HG03103 (cell line): ENCODE data around the gene PEX10.

Experiments
- ATAC-seq: cut with Tn5 transposase; IDR thresholded peaks from one replicate; pipeline ENCODE4 v1.9.1; 2021; ENCODE audit warnings: low read depth; ENCODE audit not compliant: unreplicated experiment

The PEX10 gene

DNA sequence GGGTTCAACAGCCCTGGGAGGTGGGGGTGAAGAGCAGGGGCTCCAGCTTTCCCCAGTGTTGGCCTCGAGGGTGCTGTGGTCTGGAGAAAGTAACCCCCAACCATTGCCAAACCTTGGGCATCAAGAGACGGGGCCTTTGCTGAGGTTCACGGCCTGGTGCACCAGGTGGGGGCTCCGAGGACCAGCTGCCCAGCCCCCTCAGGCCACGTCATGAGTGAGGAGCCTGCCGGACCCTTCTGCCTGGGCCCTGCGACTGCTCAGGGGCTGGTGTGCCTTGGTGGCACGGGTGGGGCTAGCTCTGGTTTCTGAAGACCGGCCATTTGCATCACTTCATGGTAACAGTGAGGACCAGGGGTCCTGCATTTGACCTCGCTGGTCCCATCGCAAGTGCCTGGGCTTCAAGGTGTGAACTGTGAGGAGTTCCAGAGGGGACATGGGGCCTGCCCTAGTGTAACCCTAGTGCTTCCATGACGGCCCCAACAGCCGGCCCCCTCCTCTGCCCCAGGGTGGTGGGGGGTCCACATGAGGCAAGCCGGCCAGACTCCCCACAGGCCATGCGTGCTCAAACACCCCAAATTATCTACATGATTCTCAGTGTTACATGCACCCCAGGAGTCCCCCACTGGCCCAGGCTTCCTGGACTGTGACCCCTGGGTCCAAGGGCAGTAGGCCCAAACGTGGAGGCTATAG is 34.5 kb downstream of the PEX10 start:
- no peak for ATAC-seq

DNA sequence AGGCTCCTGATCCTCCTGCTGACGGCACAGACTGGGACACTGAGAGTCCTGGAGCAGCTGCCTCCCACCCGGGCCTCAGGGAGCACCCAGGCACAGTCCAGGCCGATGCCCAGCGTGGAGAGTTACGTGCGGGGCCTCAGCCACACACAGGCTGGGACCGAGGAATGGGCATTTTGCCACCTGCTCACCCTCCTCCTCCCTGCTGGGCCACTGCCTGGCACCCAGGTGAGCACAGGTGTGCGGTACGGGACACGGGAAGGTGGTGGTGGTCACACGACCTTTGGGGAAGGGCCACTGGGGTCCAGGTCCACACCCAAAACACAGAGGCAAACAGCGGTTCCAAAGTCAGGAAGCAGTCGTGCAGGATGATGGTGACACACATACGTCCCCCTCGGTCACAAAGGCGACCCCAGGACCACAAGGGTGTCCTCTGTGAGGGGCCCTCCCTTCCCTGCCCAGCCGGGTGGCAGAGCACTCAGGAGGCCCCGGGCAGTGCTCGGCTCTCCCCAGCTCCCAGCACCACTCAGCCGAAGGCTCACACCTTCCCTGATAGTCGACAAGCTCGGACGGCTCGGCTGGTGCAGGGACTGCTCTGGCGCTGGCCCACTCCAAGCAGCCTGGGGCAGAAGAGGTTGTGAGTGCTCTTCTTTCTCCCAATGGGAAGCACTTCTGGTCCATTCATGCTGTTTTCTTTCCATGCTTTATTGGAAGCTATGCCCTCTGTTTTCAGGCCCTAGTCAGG is 35.3 kb downstream of the PEX10 start:
- ATAC-seq = no peak

DNA sequence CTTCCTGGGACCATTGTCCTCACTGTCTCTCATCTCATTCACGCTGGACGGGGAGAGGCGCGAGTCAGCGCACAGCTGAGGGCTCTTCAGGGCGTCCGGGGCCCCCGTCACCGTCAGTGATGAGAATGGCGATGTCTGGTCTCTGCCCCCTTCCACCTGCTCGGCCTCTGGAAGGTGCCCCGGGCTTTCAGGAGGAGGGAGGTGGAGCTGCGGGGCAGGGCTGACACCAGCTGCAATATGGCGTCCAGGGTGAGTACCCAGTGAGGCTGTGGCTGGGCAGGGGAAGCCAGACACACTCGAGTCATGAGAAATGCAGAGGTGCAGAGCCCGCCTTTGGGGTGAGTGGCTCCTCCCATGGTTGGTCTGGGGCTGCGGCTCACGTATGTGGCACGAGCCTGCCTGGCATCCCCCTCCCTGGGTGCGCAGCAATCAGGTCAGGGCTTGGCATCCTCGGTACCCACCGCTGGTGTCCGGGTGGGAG is 36.1 kb downstream of the PEX10 start:
- ATAC-seq = no peak

DNA sequence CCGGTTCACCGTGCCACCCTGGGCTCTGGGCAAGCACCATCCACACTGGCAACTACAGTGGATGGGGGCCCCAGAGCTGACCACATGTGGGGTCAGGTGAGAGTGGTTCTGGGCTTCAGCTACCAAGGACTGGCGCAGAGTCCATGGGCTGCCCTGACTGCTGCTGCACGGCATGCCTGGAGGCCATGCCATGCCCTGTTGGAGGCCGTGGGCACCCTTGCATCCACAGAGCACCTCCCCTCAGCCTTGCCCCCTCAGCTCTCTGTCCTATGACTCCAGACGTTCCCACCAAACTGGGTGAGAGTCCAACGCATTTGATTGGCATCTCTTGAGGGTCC is 36.5 kb downstream of the PEX10 start:
- ATAC-seq = no peak

DNA sequence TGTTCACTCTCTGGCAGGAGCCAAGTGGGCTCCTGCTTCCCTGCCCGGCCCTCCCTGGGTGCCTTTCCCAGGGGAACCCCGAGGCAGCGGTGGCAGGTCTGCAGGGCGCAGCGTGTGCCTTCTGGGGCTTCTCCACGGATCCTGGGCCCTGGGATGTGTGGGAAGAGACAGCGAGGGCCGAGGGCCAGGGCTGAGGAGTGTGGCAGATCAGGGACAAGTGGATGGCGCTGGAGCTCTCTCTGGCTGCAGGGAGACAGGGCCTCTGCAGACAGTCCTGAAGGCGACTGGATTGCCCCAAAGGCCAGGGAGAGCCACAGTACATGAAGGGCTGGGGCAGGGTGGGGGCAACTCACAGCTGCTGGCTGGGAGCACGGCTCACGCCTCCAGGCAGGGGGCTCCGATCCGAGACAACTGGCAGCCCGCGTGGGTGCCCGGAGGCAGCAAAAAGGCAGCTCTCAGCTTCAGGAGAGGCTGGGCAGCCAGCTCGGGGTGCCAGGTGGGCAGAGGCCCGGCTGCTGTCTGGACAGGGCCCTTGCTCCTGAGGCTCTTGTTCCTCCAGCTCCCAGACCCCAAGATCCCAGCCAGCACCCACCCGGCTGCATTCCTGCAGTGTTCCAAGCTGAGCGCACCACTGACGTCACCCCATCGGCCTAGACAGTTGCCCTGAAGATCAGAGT is 37.0 kb downstream of the PEX10 start:
- no peak for ATAC-seq

DNA sequence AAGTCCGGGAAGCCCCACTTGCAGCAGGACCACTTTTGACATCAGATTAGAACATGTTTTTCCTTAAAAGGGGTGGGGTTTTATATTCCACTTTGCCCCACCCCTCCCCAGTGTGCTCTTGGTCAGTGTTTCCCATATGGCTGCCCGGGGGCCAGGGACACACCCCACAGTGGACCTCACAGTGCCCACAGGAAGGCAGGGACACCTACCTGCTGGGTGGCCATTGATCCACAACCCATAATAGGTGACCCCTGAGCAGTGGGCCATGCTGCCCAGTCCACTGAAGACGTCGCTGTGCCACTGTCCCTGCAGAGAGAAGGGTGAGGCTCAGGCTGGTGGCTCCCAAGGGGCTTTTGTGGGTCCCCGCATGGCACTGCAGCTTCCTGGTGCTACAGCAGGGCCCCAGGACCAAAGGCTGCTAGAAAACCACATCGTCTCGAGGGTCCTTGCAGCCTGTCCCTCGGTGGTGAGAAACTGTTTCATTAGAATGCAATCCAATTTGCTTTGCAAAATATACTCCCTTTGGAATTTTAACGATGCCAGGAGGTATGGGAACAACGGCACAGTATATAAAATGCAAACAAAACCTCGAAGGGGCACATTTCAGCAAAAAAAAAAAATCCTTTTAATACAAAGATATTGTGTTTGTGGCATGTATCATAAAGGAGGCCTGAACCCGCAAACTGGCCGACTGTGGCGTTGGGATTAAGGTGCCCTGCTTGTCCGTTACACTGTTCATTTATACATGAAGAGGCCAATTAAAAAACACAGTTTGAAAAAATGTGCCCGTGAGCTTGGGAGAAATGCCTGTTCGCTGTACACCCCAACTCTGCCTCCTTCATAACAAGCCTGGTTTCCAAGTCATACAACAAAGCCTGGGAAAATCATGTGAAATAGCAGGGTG is 37.9 kb downstream of the PEX10 start:
- ATAC-seq = no peak

DNA sequence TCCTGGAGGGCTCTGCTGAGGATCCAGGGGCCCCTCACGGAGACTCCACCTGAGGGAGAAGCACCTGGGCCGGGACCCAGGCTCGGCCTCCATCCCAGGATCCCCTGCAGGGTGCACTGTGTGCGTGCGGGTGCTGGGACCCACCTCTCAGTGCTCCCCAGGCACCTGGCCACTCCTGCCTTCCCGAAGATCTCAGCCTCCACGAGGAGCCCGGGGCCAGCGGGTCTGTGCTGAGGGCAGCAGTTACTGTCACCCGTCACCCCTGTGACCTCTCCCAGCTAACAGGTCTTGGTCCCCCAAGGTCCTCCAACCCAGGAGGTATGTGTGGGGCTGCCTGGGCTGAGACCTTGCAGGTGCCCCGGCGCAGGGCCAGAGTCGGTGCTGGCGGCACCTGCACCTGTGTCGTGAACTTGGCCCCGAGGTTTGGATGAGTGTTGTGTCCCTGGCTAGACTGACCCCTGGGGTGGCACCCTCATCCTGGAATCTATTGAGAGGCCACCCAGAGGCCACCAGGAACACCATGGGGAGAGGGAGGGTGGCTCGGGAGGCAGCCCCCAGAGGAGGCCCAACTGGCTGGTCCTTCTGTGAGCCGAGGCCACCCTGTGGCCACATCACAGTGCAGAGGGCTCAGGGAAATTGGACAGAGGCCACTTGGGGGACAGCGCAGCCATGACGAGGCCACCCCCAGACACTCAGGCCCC is 38.7 kb downstream of the PEX10 start:
- no peak for ATAC-seq

DNA sequence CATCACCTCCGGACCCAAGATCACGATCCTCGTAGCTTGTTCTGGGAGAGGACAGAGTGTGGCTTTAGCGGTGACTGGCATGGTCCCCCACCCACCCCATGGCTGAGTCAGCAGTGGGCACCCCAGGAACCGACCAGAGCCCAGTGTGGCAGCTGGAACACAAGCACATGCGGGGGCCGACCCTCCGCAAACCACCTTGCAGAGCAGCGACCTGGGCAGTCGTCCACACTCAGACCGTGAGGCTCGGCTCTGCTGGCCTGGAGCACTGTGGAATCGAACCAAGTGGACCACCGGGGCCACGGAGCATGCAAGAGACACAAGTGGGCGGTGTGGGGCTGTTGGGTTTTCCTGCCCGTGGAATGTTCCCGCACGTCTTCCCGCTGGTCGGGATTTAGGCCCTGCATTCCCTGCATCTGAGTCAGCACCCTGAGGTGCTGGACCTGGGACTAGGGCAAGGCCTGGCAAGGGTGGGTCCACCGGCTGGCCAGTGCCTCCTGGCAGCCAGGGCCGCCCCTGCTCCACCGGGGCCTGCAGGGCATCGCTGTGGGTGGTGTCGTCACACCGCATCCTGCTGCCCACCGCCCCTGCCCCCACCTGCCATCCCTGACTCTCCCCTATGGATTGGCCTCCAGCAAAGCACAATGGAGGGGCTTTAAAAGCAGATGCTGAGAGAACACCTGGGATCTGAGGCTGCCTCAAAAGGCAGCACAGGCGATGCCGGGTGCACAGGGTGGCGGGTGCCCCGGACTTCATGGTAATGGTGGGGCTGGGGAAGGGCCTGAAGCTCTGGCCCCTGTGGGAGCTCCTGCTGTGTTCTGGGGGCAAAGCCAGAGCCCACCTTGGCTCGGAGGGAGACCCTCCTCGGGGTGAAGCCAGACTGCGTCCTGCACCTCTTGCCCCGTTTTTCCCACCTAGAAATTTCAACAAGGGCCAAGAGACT is 39.5 kb downstream of the PEX10 start:
- ATAC-seq = no peak

DNA sequence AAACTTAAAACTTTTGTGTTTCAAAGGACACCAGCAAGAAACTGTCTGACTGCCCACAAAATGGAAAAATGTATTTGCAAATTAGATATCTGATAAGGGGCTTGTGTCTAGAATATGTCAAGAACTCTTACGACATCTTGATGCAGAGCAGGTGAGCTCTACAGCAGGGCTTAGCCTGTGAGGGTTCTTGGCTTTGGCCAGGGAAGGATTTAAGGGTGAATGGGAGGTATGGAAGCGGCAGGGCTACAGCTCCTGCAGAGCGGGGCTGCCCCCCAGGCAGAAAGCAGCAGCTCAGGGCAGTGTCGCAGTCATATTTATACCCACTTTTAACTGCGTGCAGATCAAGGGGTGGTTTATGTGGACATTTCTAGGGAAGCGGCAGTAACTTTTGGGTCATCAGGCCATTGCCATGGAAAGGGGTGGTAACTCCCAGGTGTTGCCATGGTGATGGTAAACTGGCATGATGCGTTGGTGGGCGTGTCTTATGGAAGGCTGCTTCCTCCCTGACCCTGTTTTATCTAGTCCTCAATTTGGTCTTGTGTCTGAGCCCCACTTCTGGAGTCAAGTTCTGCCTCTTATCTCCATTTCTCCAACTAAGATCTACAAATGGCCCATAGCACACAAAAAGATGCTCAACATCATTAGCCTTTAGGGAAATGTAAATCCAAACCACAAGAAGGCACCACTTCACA is 44.2 kb downstream of the PEX10 start:
- no peak for ATAC-seq

DNA sequence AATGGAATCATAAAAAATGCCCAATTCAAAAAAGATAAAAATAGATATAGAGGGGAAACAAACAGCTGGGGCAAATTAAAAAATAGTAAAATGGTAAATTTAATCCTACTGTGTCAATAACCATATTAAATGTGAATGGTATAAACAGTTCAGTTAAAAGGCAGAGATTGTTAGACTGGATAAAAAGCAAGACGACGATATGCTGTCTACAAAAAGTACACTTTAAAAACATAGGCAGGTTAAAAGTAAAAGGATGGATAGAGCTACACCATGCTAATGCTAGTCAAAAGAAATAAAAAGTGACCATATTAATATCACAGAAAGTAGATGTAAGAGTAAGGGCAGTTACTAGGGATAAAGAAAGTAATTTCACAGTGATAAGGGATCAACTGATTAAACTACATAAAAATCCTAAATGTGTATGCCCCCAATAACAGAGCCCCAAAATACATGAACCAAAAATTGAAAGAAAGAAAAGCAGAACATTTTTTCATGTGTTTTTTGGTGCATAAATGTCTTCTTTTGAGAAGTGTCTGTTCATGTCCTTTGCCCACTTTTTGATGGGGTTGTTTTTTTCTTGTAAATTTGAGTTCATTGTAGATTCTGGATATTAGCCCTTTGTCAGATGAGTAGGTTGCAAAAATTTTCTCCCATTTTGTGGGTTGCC is 48.4 kb downstream of the PEX10 start:
- ATAC-seq = no peak

DNA sequence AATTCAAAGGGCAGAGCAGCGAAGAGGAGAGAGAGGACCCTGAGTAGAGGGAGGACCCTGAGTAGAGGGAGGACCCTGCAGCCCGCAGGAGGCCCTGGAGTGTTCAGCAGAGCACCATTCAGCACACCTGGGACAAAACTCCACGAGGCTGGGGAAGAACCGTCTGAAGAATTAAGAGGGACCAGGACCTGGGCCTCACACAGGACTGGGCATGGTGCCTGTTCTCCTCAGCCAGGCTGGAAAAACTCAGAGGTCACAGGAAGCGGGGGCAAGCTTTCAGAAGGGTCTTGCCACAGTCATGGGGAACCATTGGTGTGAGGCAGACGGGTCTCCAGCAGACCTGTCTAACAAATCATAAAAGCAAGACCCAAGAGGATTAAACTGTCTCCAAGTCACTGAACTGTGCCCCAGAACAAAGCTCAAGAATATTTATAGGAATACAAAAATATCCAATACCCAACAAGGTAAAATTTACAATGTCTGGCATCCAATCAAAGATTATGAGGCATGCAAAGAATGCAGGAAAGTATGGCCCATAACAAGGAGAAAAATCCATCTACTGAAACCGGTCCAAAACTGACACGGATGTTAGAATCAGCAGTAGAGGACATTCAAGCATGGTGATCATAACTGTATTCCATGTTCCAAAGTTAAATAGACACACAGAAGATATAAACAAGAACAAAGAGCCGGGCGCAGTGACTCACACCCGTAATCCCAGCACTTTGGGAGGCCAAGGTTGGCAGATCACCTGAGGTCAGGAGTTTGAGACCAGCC is 51.6 kb downstream of the PEX10 start:
- no peak for ATAC-seq

DNA sequence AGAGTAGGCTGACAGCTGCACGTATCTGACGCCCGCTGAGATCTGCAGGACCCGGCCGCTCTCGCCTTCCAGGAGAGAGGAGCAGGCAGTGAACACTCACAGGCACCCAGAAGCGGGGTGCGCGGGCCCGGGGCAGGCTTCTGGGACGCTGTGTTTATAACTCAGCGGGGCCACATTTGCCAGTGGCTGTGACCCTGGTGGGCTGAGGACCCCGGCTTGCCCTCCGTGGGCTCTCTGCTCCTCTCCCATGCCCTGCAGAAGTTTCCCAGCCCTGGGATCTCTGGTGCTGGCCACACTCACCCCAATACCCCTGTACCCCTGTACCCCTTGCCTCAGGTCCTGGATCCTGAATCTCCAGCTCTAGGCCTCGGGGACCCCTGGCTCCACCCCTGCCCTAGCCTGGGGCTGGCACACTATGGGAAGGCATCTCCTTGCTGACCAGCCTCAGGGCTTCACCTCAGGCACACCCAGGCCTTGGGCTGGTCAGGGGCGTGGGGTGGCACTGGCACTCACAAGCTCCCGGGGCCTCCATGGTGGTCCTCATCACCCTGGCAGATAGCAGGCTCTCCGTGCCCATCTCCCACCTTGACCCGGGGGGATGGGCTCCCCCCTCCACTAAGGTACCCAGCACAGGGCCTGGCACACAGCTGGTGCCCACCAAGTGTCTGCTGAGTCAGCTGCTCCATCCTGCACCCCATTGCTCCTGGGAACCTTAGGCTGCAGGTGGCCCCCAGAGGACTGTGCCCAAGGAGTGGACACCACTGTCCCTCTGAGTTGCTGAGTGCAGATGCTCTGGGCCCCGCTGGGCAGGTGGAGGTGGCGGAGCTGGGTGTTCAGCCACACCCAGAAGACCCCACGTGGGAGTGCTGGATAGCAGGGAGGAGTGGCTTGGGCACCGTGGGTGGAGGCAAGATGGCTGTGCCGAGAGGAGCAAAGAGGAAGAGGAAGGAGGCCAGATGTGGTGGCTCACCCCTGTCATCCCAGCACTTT is 53.4 kb downstream of the PEX10 start:
- ATAC-seq = no peak

DNA sequence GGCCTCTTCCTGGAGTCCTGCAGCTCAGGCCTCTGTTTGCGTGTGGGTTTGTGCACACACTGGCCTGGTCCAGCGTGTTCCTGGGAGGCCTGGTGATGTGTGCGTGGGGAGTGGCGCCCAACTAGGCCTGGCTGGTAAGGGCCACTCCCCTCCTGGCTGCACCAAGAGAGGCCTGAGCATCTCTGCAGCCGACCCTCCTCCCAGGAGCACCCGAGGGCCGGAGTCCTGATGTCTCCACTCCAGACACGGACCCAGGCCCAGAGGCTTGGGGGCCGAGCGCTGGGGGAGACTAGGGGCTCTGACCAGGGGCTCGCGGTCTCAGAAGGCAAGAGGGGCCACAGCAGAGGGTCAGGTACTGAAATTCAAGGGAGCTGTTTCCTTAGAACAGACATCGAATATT is 54.3 kb downstream of the PEX10 start:
- no peak for ATAC-seq

DNA sequence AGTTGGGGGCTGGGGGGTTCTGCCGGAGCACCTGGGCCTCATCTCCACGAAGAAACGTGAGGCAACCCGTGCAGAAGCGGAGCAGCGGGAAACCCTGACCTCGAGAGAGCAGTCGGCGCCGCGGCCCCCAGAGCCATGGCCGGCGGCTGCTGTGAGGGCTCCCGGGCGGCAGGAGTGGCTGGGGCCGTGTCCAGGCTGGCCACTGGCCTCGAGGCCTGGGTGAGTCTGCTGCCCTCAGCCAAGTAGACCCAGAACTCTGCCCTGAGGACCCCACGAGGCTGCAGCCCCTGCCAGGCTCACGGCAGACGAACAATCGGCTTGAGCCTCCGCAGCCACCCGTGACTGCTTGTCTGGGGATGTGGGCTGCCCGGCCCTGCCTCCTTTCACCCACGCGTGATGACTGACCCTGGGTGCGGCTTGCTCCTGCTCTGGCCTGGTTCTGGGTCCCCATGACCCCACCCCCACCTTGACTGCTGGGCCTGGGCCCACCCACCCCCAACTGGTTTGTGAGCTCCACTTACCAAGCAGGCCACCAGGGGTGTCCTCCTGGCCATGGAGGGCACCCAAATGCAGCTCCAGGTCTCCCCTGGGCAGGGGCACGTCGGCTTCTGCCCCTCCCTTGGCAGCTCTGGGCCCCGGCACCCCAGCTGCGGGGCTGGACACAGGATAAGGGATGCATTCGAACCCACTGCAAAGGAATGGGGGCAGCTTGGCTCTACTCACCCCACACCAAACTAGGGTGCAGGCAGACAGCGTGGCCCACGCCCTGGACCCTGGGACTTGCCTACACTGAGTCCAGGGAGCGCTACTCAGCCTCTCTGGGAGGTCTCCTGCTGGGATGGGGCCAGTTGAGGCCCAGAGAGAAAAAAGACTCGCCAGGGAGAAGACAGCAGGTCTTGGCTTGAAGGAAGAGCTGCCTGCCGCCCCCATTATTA is 55.2 kb downstream of the PEX10 start:
- ATAC-seq = no peak

DNA sequence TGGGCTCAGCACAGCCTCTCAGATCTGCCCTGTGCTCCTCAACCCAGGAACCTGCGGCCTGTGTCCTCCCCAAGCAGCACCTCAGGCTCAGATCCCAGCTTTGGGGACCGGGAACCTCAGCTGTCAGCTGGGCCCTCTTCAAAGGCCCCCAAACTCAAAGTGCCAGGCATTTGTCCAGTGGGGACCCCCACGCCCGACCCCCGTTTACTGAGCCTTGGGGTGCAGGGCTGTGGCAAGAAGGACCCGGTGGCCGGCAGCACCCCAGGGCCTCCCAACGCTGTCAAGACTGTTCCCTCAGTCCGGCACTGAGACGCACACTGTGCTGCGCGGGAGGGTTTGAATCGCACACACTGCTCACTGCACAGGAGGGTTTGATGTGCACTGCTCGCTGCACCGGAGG is 56.0 kb downstream of the PEX10 start:
- ATAC-seq = no peak
